HCT116 (cell line): Measurements from ENCODE around the gene ZFR2. TPM values are rescaled to one million over a fixed set of nuclear protein-coding genes. Genes with fewer than 3 reads are reported as not detected.

Experiments
- ATAC-seq: fragments of 200-7000 bp; cut with Tn5 transposase; 2 replicates; pipeline ENCODE4 v1.9.1; 2020; ENCODE audit warnings: mild to moderate bottlenecking, moderate library complexity
- BruUV-seq: library from RNA; stranded (reverse); fragments of 400-500 nt; replicated peaks from 2 replicates; lab custom pipeline; 2021; lab: Mats Ljungman, UMichigan
- CTCF ChIA-PET: fragments of 300-600 bp; sonication (Branson Sonifier 250); formaldehyde crosslinking; loops from one replicate; lab custom pipeline; 2021; ENCODE audit warnings: antibody characterized with exemption; lab: Charles Lee
- POLR2A ChIA-PET: fragments of 300-600, 350-600 bp; sonication (Branson Sonifier 250); formaldehyde crosslinking; loops from one replicate; lab custom pipeline; 2021; ENCODE audit warnings: antibody characterized with exemption; lab: Charles Lee
- RAD21 ChIA-PET, 2 experiments: fragments of 300-600 bp; sonication (Branson Sonifier 250); formaldehyde crosslinking; loops; one replicate each; lab custom pipeline; 2023; ENCODE audit warnings: low total read pairs in 2 of 2; ENCODE audit not compliant: uncharacterized antibody in 2 of 2, unreplicated experiment in 2 of 2, low non-redundant PET in 1 of 2; lab: Charles Lee
- DNase-seq: peaks from one replicate; pipeline ENCODE4 v3.0.0-alpha.2; 2010; ENCODE audit warnings: low read depth, low spot score
- H2AFZ ChIP-seq: fragments of 200-600 bp; shearing (Covaris generic), sonication (generic); 2 replicates; pipeline ENCODE4 v1.6.1; 2017; ENCODE audit warnings: low read depth, mixed run types, mixed read lengths, antibody characterized with exemption, low read length; ENCODE audit not compliant: poor library complexity, severe bottlenecking
- H3K27ac ChIP-seq: 2 replicates; pipeline ENCODE4 v1.5.1; 2012; ENCODE audit warnings: low read depth, low read length
- H3K27me3 ChIP-seq: fragments of 200-600 bp; sonication (generic); 2 replicates; pipeline ENCODE4 v1.6.1; 2016; ENCODE audit warnings: mixed run types, low read length, mixed read lengths; ENCODE audit not compliant: insufficient read depth
- H3K36me3 ChIP-seq, 2 experiments: fragments of 200-500 bp in 1 of 2; fragments of 200-600 bp in 1 of 2; sonication (Bioruptor generic) in 1 of 2; sonication (generic) in 1 of 2; 2 replicates each; pipeline versions ENCODE4 v1.5.1 to v1.6.1; 2014 to 2016; ENCODE audit warnings: low read length in 2 of 2, inconsistent platforms in 1 of 2, mixed read lengths in 1 of 2, mixed run types in 1 of 2; ENCODE audit not compliant: insufficient read depth in 2 of 2, control insufficient read depth in 1 of 2
- H3K4me1 ChIP-seq, 2 experiments: fragments of 200-600 bp in 1 of 2; sonication (generic) in 1 of 2; 2 replicates each; pipeline versions ENCODE4 v1.5.1 to v1.6.1; 2012 to 2017; ENCODE audit warnings: low read length in 2 of 2, inconsistent platforms in 1 of 2, mild to moderate bottlenecking in 1 of 2, mixed read lengths in 1 of 2, mixed run types in 1 of 2, moderate library complexity in 1 of 2; ENCODE audit not compliant: insufficient read depth in 2 of 2, control insufficient read depth in 1 of 2
- H3K4me2 ChIP-seq: fragments of 200-600 bp; sonication (generic); 2 replicates; pipeline ENCODE4 v1.6.1; 2017; ENCODE audit warnings: mixed run types, low read length, mixed read lengths
- H3K4me3 ChIP-seq, 2 experiments: fragments of 200-600 bp in 1 of 2; sonication (generic) in 1 of 2; replicated peaks in 1 of 2; 2 replicates each; pipeline ENCODE4 v1.5.1; 2011 to 2016; ENCODE audit warnings: low read length in 2 of 2, control low read depth in 1 of 2, low read depth in 1 of 2, mild to moderate bottlenecking in 1 of 2, mixed read lengths in 1 of 2, mixed run types in 1 of 2
- H3K79me2 ChIP-seq: fragments of 200-600 bp; sonication (generic); 2 replicates; pipeline ENCODE4 v1.6.1; 2017; ENCODE audit warnings: mild to moderate bottlenecking, mixed run types, low read length, moderate library complexity, mixed read lengths; ENCODE audit not compliant: insufficient read depth
- H3K9ac ChIP-seq: fragments of 200-600 bp; sonication (generic); 2 replicates; pipeline ENCODE4 v1.6.1; 2016; ENCODE audit warnings: low read length, mixed read lengths
- H3K9me2 ChIP-seq: fragments of 200-600 bp; sonication (generic), shearing (Covaris generic); 2 replicates; pipeline ENCODE4 v1.6.1; 2017; ENCODE audit warnings: mixed run types, mild to moderate bottlenecking, moderate library complexity; ENCODE audit not compliant: insufficient read depth
- H3K9me3 ChIP-seq, 2 experiments: fragments of 200-500 bp in 1 of 2; fragments of 200-600 bp in 1 of 2; sonication (Bioruptor generic) in 1 of 2; sonication (generic) in 1 of 2; 2 replicates each; pipeline ENCODE4 v1.6.1; 2014 to 2017; ENCODE audit warnings: low read length in 2 of 2, mixed read lengths in 2 of 2, inconsistent platforms in 1 of 2, low read depth in 1 of 2, mild to moderate bottlenecking in 1 of 2, mixed run types in 1 of 2, moderate library complexity in 1 of 2; ENCODE audit not compliant: control insufficient read depth in 1 of 2, insufficient read depth in 1 of 2
- H4K20me1 ChIP-seq: fragments of 200-600 bp; sonication (generic), shearing (Covaris generic); 2 replicates; pipeline ENCODE4 v1.6.1; 2017; ENCODE audit warnings: mixed run types, mild to moderate bottlenecking, moderate library complexity; ENCODE audit not compliant: insufficient read depth
- CBX3 ChIP-seq: IDR thresholded peaks from 2 replicates; pipeline ENCODE4 v1.6.1; 2012; ENCODE audit warnings: low read depth
- CEBPB ChIP-seq: IDR thresholded peaks from 2 replicates; pipeline ENCODE4 v1.6.1; 2012; ENCODE audit warnings: low read depth
- EZH2 ChIP-seq: fragments of 200-600 bp; sonication (generic); IDR thresholded peaks from 2 replicates; pipeline ENCODE4 v1.6.1; 2017; ENCODE audit warnings: antibody characterized with exemption, mixed run types
- FOSL1 ChIP-seq: IDR thresholded peaks from 2 replicates; pipeline ENCODE4 v1.6.1; 2012; ENCODE audit warnings: low read depth
- JUND ChIP-seq: IDR thresholded peaks from 2 replicates; pipeline ENCODE4 v1.6.1; 2012
- POLR2A ChIP-seq: IDR thresholded peaks from 2 replicates; pipeline ENCODE4 v1.7.0; 2011; ENCODE audit warnings: borderline replicate concordance; ENCODE audit not compliant: insufficient read depth, insufficient read length; ENCODE audit errors: extremely low read depth
- POLR2AphosphoS5 ChIP-seq: IDR thresholded peaks from 2 replicates; pipeline ENCODE4 v1.6.1; 2011; ENCODE audit warnings: mild to moderate bottlenecking, low read depth, low read length, moderate library complexity
- RAD21 ChIP-seq: IDR thresholded peaks from 2 replicates; pipeline ENCODE4 v1.6.1; 2012; ENCODE audit warnings: low read depth, mild to moderate bottlenecking
- SP1 ChIP-seq: IDR thresholded peaks from 2 replicates; pipeline ENCODE4 v1.6.1; 2012; ENCODE audit warnings: low read depth
- SRF ChIP-seq: IDR thresholded peaks from 2 replicates; pipeline ENCODE4 v1.6.1; 2012; ENCODE audit warnings: low read depth
- TCF7L2 ChIP-seq: IDR thresholded peaks from 2 replicates; pipeline ENCODE4 v1.7.0; 2011; ENCODE audit warnings: borderline replicate concordance, inconsistent platforms; ENCODE audit not compliant: insufficient read depth, insufficient read length; ENCODE audit errors: extremely low read depth
- YY1 ChIP-seq: IDR thresholded peaks from 2 replicates; pipeline ENCODE4 v1.6.1; 2011; ENCODE audit warnings: low read length, low read depth, moderate library complexity, mild to moderate bottlenecking; ENCODE audit not compliant: insufficient replicate concordance; ENCODE audit errors: extremely low read depth
- ZNF274 ChIP-seq: fragments of 200-500 bp; sonication (Bioruptor generic); IDR thresholded peaks from 2 replicates; pipeline ENCODE4 v1.6.1; 2014; ENCODE audit warnings: mild to moderate bottlenecking, low read depth, low read length, inconsistent platforms
- intact Hi-C: fragments of 100-400 bp; cut with micrococcal nuclease; formaldehyde crosslinking; loops from 2 replicates; pipeline ENCODE4 v1.10.0; 2022
- total RNA-seq: library from RNA; stranded (reverse); gene quantifications from one replicate; pipeline ENCODE4 v1.2.1, GENCODE V29; 2021; ENCODE audit not compliant: unreplicated experiment
- TF ChIP-seq, protein P1 (sequence below), 3 experiments: fragments of 200-600 bp in 1 of 3; sonication (generic) in 1 of 3; IDR thresholded peaks in 2 of 3; conservative IDR thresholded peaks in 1 of 3; 2 replicates each; pipeline ENCODE4 v1.5.1; 2012 to 2017; ENCODE audit warnings: low read depth in 2 of 3, low read length in 2 of 3, antibody characterized with exemption in 1 of 3, borderline replicate concordance in 1 of 3, control low read depth in 1 of 3, mild to moderate bottlenecking in 1 of 3, mixed read lengths in 1 of 3, mixed run types in 1 of 3, moderate library complexity in 1 of 3; ENCODE audit not compliant: insufficient read depth in 1 of 3
- TF ChIP-seq, protein P2 (sequence below): IDR thresholded peaks from 2 replicates; pipeline ENCODE4 v1.6.1; 2011; ENCODE audit warnings: mild to moderate bottlenecking, low read length, moderate library complexity; ENCODE audit not compliant: insufficient replicate concordance; ENCODE audit errors: extremely low read depth
- TF ChIP-seq, protein P3 (sequence below): IDR thresholded peaks from 2 replicates; pipeline ENCODE4 v1.6.1; 2012

Gene ZFR2
- total RNA-seq, 1 experiment from 2014 or later = 0.34 TPM

DNA sequence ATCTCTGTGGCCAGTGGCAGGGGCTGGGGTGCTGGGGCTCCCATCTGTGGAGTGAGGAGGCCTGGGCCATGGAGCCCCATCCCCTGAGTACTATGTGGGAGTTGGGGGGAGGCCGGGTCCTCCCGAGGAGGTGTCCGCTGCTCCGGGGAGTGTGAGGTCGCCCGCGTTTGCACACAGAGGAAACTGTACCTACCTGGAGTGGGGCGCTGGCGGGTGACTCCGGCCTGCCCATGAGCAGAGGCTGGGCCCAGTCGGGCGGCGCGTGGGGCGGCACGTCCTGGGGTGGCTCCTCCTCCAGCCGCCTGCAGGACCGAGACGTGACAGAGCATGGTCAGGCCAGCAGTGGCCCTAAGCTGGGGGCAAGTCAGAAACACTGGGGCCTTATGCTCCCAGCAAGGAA, 48.8 kb downstream of the ZFR2 start:
- H3K79me2 ChIP-seq = no peaks in the 10 kb centered on the region
- no peak overlapping the region for H3K4me3 ChIP-seq
- ChIA-PET POLR2A (no interaction called here), CTCF (no interaction called here), RAD21 (no interaction called here)
- DNase-seq (no peak), ATAC-seq (no peak)
- TF ChIP-seq, protein P1, sequence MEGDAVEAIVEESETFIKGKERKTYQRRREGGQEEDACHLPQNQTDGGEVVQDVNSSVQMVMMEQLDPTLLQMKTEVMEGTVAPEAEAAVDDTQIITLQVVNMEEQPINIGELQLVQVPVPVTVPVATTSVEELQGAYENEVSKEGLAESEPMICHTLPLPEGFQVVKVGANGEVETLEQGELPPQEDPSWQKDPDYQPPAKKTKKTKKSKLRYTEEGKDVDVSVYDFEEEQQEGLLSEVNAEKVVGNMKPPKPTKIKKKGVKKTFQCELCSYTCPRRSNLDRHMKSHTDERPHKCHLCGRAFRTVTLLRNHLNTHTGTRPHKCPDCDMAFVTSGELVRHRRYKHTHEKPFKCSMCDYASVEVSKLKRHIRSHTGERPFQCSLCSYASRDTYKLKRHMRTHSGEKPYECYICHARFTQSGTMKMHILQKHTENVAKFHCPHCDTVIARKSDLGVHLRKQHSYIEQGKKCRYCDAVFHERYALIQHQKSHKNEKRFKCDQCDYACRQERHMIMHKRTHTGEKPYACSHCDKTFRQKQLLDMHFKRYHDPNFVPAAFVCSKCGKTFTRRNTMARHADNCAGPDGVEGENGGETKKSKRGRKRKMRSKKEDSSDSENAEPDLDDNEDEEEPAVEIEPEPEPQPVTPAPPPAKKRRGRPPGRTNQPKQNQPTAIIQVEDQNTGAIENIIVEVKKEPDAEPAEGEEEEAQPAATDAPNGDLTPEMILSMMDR (IDR thresholded peaks at IDR 0.05 in 2 of 3, conservative IDR thresholded peaks at IDR 0.05 in 1 of 3; ENCODE audit: borderline replicate concordance in 1 of 3, insufficient read depth in 1 of 3, low read depth in 2 of 3, low read length in 2 of 3) = no peak
- no peak for TF ChIP-seq JUND
- TF ChIP-seq, protein P2, sequence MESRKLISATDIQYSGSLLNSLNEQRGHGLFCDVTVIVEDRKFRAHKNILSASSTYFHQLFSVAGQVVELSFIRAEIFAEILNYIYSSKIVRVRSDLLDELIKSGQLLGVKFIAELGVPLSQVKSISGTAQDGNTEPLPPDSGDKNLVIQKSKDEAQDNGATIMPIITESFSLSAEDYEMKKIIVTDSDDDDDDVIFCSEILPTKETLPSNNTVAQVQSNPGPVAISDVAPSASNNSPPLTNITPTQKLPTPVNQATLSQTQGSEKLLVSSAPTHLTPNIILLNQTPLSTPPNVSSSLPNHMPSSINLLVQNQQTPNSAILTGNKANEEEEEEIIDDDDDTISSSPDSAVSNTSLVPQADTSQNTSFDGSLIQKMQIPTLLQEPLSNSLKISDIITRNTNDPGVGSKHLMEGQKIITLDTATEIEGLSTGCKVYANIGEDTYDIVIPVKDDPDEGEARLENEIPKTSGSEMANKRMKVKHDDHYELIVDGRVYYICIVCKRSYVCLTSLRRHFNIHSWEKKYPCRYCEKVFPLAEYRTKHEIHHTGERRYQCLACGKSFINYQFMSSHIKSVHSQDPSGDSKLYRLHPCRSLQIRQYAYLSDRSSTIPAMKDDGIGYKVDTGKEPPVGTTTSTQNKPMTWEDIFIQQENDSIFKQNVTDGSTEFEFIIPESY = no peak
- TF ChIP-seq CEBPB = no peak
- TF ChIP-seq SP1 = no peak
- no peak for TF ChIP-seq EZH2
- no peak for TF ChIP-seq YY1
- TF ChIP-seq, protein P3, sequence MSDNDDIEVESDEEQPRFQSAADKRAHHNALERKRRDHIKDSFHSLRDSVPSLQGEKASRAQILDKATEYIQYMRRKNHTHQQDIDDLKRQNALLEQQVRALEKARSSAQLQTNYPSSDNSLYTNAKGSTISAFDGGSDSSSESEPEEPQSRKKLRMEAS = no peak
- TF ChIP-seq POLR2AphosphoS5 = no peak
- no peak for TF ChIP-seq CBX3
- no peak for TF ChIP-seq SRF
- TF ChIP-seq FOSL1 = no peak
- TF ChIP-seq ZNF274 = no peak
- no peak for TF ChIP-seq POLR2A
- no peak for TF ChIP-seq RAD21
- no peak for TF ChIP-seq TCF7L2
- H4K20me1 ChIP-seq = no peaks in the 10 kb centered on the region
- no peaks in the 10 kb centered on the region for H3K9me2 ChIP-seq
- intact Hi-C loops = loop anchor here (5.0 kb wide), 1 partner anchor 58 kb away; the partner anchor contains the start of genes APBA3 and MRPL54
- no TSS peak for BruUV-seq
- H3K9me3 ChIP-seq = no peaks in the 10 kb centered on the region
- H3K4me1 ChIP-seq = peaks cover 0 to 6% of the 10 kb centered on the region in 2 experiments; a peak in 1 of 4 replicates
- H3K36me3 ChIP-seq = no peaks in the 10 kb centered on the region
- no peak overlapping the region for H3K9ac ChIP-seq
- no peak overlapping the region for H2AFZ ChIP-seq
- H3K27ac ChIP-seq = no peak overlapping the region
- H3K4me2 ChIP-seq = no peak overlapping the region
- no peaks in the 10 kb centered on the region for H3K27me3 ChIP-seq
